K562 (cell line): ENCODE data around the gene GSTM5.

Experiments
- POLR2A ChIP-seq: fragments of 450-650 bp; conservative IDR thresholded peaks from 2 replicates; pipeline ENCODE4 v1.6.1; 2016
- ZKSCAN8 ChIP-seq: fragments of 200-800 bp; sonication (Bioruptor generic); IDR thresholded peaks from 2 replicates; pipeline ENCODE4 v1.6.1; 2016; ENCODE audit warnings: missing genetic modification characterization, missing compliant biosample characterization

- TF ChIP-seq POLR2A (no peak), ZKSCAN8 (CRISPR knock-in tag) (no peak)
Measured at GRCh38 chr1:109697066-109697465, 15.0 kb upstream of the GSTM5 start.
